ENCODE measurements around the gene ZNF567.
"Not testable (repeated sequence)": the region's sequence is repeated elsewhere in the genome, so short reads cannot be mapped to it uniquely, and the experiment has no call there.

ZNF567 gene

DNA sequence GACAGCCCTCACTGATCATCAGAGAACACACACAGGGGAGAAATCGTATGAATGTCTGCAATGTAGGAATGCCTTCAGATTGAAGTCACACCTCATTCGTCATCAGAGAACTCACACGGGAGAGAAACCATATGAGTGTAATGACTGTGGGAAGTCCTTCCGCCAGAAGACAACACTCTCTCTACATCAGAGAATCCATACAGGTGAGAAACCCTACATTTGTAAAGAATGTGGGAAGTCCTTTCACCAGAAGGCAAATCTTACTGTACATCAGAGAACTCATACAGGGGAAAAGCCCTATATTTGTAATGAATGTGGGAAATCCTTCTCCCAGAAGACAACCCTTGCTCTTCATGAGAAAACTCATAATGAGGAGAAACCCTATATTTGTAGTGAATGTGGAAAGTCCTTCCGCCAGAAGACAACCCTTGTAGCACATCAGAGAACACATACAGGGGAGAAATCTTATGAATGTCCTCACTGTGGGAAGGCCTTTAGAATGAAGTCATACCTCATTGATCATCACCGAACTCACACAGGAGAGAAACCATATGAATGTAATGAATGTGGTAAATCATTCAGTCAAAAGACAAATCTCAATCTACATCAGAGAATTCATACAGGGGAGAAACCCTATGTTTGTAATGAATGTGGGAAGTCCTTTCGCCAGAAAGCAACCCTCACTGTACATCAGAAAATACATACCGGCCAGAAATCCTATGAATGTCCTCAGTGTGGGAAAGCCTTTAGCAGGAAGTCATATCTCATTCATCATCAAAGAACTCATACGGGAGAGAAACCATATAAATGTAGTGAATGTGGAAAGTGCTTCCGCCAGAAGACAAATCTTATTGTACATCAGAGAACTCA is 32.5 kb downstream of the ZNF567 start:
- Mint-ChIP-seq H3K27me3 (no peaks in the 10 kb centered on the region), H3K4me1 (ENCODE audit: low read depth) (no peaks in the 10 kb centered on the region), H3K27ac (no peak overlapping the region), H3K4me3 (no peak overlapping the region), H3K36me3 (ENCODE audit: low read depth) (peaks cover 75% of the 10 kb centered on the region), H3K9me3 (peaks cover 49% of the 10 kb centered on the region)

DNA sequence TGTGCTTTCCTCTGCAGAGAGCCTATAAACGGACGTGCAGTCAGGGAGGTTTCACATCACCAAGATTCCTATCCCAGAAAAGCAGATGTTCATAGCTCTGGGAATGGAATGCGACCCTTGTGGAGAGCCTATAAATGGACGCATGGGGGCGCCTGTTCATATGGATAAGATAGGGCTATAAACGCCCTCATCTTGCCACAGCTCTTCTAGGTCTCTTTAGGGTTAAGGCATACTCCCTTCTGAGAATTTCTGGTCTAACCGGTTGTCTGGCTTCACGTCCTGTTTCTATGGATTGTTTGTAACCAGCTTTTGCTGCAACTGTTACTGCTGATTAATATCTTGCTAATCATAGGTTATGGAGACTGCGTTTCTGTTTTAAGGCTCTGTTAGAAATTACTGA is 48.8 kb downstream of the ZNF567 start:
- H3K36me3 Mint-ChIP-seq (ENCODE audit: low read depth) = peaks cover 83% of the 10 kb centered on the region
- not testable (repeated sequence) for H3K27ac Mint-ChIP-seq; H3K27me3 Mint-ChIP-seq; H3K4me3 Mint-ChIP-seq; H3K4me1 Mint-ChIP-seq (ENCODE audit: low read depth)
- H3K9me3 Mint-ChIP-seq = peaks cover 60% of the 10 kb centered on the region

DNA sequence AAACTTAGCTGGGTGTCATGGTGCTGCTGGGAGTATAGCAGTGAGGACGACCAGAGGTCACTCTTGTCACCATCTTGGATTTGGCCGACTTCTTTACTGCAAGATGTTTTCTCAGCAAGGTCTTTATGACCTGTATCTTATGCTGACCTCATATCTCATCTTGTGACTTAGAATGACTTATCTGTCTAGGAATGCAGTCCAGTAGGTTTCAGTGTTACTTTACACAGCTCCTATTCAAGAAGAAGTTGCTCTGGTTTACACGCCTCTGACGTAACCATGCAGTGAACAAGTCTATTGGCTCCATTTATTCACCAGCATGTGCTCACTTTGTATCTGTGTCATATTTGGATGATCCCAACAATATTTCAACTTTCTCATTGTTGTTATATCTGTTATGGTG is 58.5 kb downstream of the ZNF567 start:
- Mint-ChIP-seq H3K36me3 (ENCODE audit: low read depth) (peaks cover 88% of the 10 kb centered on the region), H3K4me3 (no peak overlapping the region), H3K4me1 (ENCODE audit: low read depth) (no peaks in the 10 kb centered on the region), H3K27ac (no peak overlapping the region), H3K9me3 (peaks cover 50% of the 10 kb centered on the region), H3K27me3 (no peaks in the 10 kb centered on the region)

DNA sequence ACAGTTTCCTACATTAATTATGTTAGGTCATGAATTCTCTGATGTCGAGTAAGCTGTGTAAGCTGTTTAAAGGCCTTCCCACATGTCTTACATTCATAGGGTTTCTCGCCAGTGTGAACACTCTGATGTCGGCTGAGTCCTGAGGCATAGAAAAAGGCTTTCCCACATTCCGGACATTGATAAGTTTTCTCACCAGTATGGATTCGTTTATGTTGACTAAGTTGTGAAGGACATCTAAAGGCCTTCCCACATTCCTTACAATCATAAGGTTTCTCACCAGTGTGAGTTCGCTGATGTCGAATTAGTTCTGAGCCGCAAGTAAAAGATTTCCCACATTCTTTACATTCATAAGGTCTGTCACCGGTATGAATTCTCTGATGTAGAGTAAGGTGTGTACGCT is 60.3 kb downstream of the ZNF567 start:
- H3K4me1 Mint-ChIP-seq (ENCODE audit: low read depth) = no peaks in the 10 kb centered on the region
- peaks cover 50% of the 10 kb centered on the region for H3K9me3 Mint-ChIP-seq
- H3K4me3 Mint-ChIP-seq = no peak overlapping the region
- H3K27me3 Mint-ChIP-seq = no peaks in the 10 kb centered on the region
- no peak overlapping the region for H3K27ac Mint-ChIP-seq
- H3K36me3 Mint-ChIP-seq (ENCODE audit: low read depth) = peaks cover 89% of the 10 kb centered on the region

DNA sequence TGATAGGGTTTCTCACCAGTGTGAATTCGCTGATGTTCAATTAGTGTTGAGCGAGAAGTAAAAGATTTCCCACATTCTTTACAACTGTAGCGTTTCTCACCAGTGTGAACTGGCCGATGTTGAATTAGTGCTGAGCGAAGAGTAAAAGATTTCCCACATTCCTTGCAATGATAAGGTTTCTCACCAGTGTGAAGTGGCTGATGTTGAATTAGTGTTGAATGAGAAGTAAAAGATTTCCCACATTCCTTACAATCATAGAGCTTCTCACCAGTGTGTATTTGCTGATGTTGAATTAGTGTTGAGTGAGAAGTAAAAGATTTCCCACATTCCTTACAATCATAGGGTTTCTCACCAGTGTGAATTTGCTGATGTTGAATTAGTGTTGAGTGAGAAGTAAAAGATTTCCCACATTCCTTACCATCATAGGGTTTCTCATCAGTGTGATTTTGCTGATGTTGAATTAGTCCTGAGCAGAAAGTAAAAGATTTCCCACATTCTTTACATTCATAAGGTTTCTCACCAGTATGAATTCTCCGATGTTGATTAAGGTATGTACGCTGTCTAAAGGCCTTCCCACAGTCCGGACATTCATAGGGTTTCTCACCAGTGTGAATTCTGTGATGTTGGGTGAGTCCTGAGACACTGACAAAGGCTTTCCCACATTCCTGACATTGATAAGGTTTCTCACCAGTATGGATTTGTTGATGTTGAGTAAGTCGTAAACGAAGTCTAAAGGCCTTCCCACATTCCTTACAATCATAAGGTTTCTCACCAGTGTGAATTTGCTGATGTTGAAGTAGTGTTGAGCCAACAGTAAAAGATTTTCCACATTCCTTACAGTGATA is 61.2 kb downstream of the ZNF567 start:
- Mint-ChIP-seq H3K4me3 (no peak overlapping the region), H3K4me1 (ENCODE audit: low read depth) (no peaks in the 10 kb centered on the region), H3K27ac (no peak overlapping the region), H3K9me3 (peaks cover 51% of the 10 kb centered on the region), H3K27me3 (no peaks in the 10 kb centered on the region), H3K36me3 (ENCODE audit: low read depth) (peaks cover 89% of the 10 kb centered on the region)

DNA sequence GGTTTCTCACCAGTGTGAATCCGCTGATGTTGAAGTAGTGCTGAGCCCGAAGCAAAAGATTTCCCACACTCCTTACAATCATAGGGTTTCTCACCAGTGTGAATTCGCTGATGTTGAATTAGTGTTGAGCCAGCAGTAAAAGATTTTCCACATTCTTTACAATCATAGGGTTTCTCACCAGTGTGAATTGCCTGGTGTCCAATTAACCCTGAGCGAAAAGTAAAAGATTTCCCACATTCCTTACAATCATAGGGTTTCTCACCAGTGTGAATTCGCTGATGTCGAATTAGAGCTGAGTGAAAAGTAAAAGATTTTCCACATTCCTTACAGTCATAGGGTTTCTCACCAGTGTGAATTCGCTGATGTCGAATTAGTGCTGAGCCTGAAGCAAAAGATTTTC is 62.2 kb downstream of the ZNF567 start:
- not testable (repeated sequence) for H3K27me3 Mint-ChIP-seq; H3K4me1 Mint-ChIP-seq (ENCODE audit: low read depth); H3K27ac Mint-ChIP-seq; H3K4me3 Mint-ChIP-seq
- Mint-ChIP-seq H3K9me3 (peaks cover 54% of the 10 kb centered on the region), H3K36me3 (ENCODE audit: low read depth) (peaks cover 92% of the 10 kb centered on the region)

DNA sequence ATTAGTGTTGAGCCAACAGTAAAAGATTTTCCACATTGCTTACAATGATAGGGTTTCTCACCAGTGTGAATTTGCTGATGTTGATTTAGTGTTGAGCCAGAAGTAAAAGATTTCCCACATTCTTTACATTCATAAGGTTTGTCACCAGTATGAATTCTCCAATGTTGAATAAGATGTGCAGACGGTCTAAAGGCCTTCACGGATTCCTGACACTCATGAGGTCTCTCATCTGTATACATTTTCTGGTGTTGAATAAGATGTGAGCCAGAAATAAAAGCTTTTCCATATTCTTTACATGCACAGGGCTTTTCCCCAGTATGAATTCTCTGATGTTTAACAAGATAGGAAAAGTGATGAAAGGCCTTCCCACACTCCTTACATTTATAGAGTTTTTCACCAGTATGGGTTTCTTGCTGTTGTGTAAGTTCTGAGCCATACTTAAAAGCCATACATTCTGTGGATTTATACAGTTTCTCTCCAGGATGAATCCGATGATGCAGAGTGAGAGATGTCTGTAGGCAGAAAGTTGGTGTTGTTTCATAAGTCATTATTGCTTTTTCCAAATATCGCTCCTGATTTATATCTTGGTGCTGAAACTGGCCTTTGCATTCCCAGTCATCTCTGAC is 62.8 kb downstream of the ZNF567 start:
- H3K4me3 Mint-ChIP-seq = no peak overlapping the region
- H3K4me1 Mint-ChIP-seq (ENCODE audit: low read depth) = no peaks in the 10 kb centered on the region
- peaks cover 92% of the 10 kb centered on the region for H3K36me3 Mint-ChIP-seq (ENCODE audit: low read depth)
- peaks cover 51% of the 10 kb centered on the region for H3K9me3 Mint-ChIP-seq
- no peaks in the 10 kb centered on the region for H3K27me3 Mint-ChIP-seq
- no peak overlapping the region for H3K27ac Mint-ChIP-seq

All from stimulated activated naive CD8-positive, alpha-beta T cell treated with anti-CD3 and anti-CD28 coated beads, Interleukin-15, Interleukin-2, amounts not matched to agents 100 ng/mL and 50 ng/mL, for 24 hours (primary cell).